Measurements from ENCODE around the gene UBE4B. TPM values are rescaled to one million over a fixed set of nuclear protein-coding genes. Genes with fewer than 3 reads are reported as not detected.

Gene UBE4B
- total and polyA plus RNA-seq, 10 of the 15 experiments (the other 5 are each of a cell fraction or from before 2014, with no cell fraction given) = 2.9 to 32.6 (median 20.7) TPM

DNA sequence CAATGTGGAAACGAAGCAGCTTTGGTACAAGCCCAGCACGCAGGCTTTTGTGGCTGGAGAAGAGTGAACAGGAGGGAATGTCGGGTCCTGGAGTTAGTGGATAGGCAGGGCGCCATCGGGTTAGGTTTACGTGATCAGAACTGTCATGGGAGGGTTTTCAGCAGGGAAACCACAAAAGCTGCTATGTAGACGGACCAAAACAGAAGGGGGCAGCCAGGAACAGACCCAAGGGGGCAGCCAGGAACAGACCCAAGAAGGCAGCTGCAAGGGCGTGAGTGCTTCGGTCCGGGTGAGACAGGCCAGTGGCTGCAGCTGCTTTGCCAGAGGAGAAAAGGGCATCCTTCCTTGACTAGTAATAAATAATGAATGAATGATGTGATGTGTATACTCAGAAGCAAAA lies 100.1 kb downstream of the UBE4B start (continued):
- TF ChIP-seq PRDM15 (CRISPR knock-in tag; IDR thresholded peaks at IDR 0.05) (no peak), CHD1 (IDR thresholded peaks at IDR 0.05; ENCODE audit: low read depth, low read length) (no peak), RAD21 (IDR thresholded peaks at IDR 0.05; ENCODE audit: insufficient read depth, low read depth, low read length) (no peak), ZNF217 (IDR thresholded peaks at IDR 0.05) (no peak), RELA (IDR thresholded peaks at IDR 0.05; ENCODE audit: borderline replicate concordance, partially characterized antibody) (no peak), HDAC2 (IDR thresholded peaks at IDR 0.05) (no peak), EZH2 (IDR thresholded peaks at IDR 0.05; ENCODE audit: borderline replicate concordance, control insufficient read depth, low read depth, low read length) (no peak), NR2C2 (IDR thresholded peaks at IDR 0.05; ENCODE audit: borderline replicate concordance, control insufficient read depth, insufficient read length, low read depth) (no peak), POU2F2 (IDR thresholded peaks at IDR 0.05; ENCODE audit: borderline replicate concordance, low read depth, low read length) (no peak), CBFB (IDR thresholded peaks at IDR 0.05; ENCODE audit: low read depth) (no peak), SMAD5 (IDR thresholded peaks at IDR 0.05; ENCODE audit: low read depth) (no peak), SRF (IDR thresholded peaks at IDR 0.05; ENCODE audit: low read depth in 2 of 2, low read length in 2 of 2) (no peak), CHD4 (IDR thresholded peaks at IDR 0.05) (no peak), PAX5 (IDR thresholded peaks at IDR 0.05; ENCODE audit: borderline replicate concordance, low read depth, low read length) (no peak), MTA2 (IDR thresholded peaks at IDR 0.05; ENCODE audit: low read depth) (no peak), SMARCA5 (IDR thresholded peaks at IDR 0.05) (no peak), JUNB (IDR thresholded peaks at IDR 0.05) (no peak)
